Gastrocnemius medialis (tissue), 4 donors: ENCODE measurements around the gene CTXND2. TPM values are rescaled to one million over a fixed set of nuclear protein-coding genes. Genes with fewer than 3 reads are reported as not detected.
A peak's percentile ranks its signal among the peaks of the same experiment; 100 is the strongest.

Experiments
- ATAC-seq, 2 donors: fragments of 150-250 bp; one replicate each; pipeline ENCODE4 v1.9.1; 2016
- DNase-seq, 2 donors: peaks; one replicate each; pipeline ENCODE4 v3.0.0-alpha.2; 2019
- H3K27ac ChIP-seq, 4 donors: fragments of 200-600 bp; sonication (generic); 1 replicate in 1 of 4; 2 replicates in 3 of 4; pipeline ENCODE4 v1.5.1; 2016 to 2018; ENCODE audit warnings: mild to moderate bottlenecking in 2 of 4, moderate library complexity in 1 of 4
- H3K27me3 ChIP-seq, 3 donors: fragments of 200-600 bp; sonication (generic) in 2 of 3; 1 replicate in 1 of 3; 2 replicates in 2 of 3; pipeline versions ENCODE4 v1.5.1 to v1.6.0; 2016 to 2019; ENCODE audit warnings: mild to moderate bottlenecking in 1 of 3, moderate library complexity in 1 of 3
- H3K36me3 ChIP-seq, 2 donors: fragments of 200-600 bp; sonication (generic) in 1 of 2; one replicate each; pipeline ENCODE4 v1.5.1; 2017 to 2018
- H3K4me1 ChIP-seq, 2 donors: fragments of 200-600 bp; sonication (generic) in 1 of 2; one replicate each; pipeline ENCODE4 v1.5.1; 2016 to 2017; ENCODE audit warnings: mild to moderate bottlenecking in 2 of 2
- H3K4me3 ChIP-seq, 4 donors: fragments of 200-600 bp; sonication (generic) in 3 of 4; 1 replicate in 1 of 4; 2 replicates in 3 of 4; pipeline ENCODE4 v1.5.1; 2016 to 2019; ENCODE audit warnings: mild to moderate bottlenecking in 2 of 4
- H3K9me3 ChIP-seq, 3 donors: fragments of 200-600 bp; sonication (generic) in 2 of 3; 1 replicate in 1 of 3; 2 replicates in 2 of 3; pipeline ENCODE4 v1.5.1; 2016 to 2019
- CTCF ChIP-seq, 5 experiments: fragments of 450-650 bp in 3 of 5; fragments of 200-600 bp in 2 of 5; sonication (generic) in 2 of 5; IDR thresholded peaks in 4 of 5; conservative IDR thresholded peaks in 1 of 5; 1 replicate in 4 of 5; 2 replicates in 1 of 5; pipeline ENCODE4 v1.5.1; 2016 to 2019; ENCODE audit warnings: antibody characterized with exemption in 5 of 5, mild to moderate bottlenecking in 3 of 5, moderate library complexity in 3 of 5
- POLR2A ChIP-seq, 2 donors: fragments of 450-650 bp; IDR thresholded peaks; one replicate each; pipeline ENCODE4 v1.6.1; 2017; ENCODE audit warnings: antibody characterized with exemption in 2 of 2, mild to moderate bottlenecking in 2 of 2, moderate library complexity in 2 of 2
- in situ Hi-C, 4 donors: fragments of 200-750 bp; cut with MboI; loops; one replicate each; pipeline versions ENCODE4 v1.15.0 to v1.8.0; 2017; ENCODE audit warnings: low sequenced_read_pairs in 4 of 4
- intact Hi-C: fragments of 100-400 bp; cut with DNase I; formaldehyde crosslinking; loops from one replicate; pipeline ENCODE4 v1.15.1; 2023; ENCODE audit warnings: low total_unique reads
- total RNA-seq, 4 donors: library from RNA; depleted of rRNA; stranded (reverse); fragments of >200 nt; gene quantifications; one replicate each; pipeline versions ENCODE4 v1.1.0 to v1.2.3, GENCODE V29; 2016

CTXND2 gene
- total RNA-seq, 4 donors from 2014 or later = not detected

DNA sequence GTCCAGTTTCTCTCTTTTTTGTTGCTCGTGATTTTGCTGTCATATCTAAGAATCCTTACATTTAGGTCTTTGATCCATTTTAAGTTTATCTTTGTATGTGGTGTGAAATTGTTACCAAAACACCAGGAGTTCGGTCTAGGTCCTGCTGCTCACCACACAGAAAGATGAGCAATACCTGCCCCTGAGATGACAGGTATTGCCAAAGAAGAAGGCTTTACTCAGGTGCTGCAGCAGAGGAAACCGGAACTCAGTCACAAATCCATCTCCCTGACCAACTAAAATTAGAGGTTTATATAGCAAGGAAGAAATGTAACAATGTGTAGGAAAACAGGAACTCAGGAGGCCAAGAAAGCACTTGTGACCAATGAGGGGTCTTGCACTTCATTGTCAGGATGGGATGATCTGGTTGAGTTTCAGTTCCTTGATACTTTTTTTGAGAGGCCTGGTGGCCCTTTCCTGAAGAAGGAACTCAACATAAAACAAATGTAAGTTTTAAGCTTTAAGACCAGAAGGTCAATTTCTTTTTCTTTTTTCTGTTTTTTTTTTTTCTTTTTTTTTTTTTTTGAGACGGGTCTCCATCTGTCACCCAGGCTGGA lies 22.7 kb downstream of the CTXND2 start:
- Histone ChIP-seq H3K27ac (no peak overlapping the region), H3K27me3 (no peaks in the 10 kb centered on the region), H3K9me3 (no peaks in the 10 kb centered on the region), H3K4me3 (no peak overlapping the region), H3K4me1 (no peaks in the 10 kb centered on the region), H3K36me3 (no peaks in the 10 kb centered on the region)
- in situ Hi-C loops (no loop called here), intact Hi-C loops (no loop called here)
- DNase-seq = no peak
- TF ChIP-seq POLR2A (IDR thresholded peaks at IDR 0.05) (no peak), CTCF (IDR thresholded peaks at IDR 0.05 in 4 of 5, conservative IDR thresholded peaks at IDR 0.05 in 1 of 5) (no peak)
- ATAC-seq = no peak

GRCh38 chr1:150912623-150913022 lies 25.7 kb downstream of the CTXND2 start:
- intact Hi-C loops = no loop called here
- Histone ChIP-seq H3K4me3 (no peak overlapping the region), H3K36me3 (no peaks in the 10 kb centered on the region), H3K27ac (no peak overlapping the region), H3K4me1 (no peaks in the 10 kb centered on the region), H3K27me3 (no peaks in the 10 kb centered on the region), H3K9me3 (no peaks in the 10 kb centered on the region)
- TF ChIP-seq POLR2A (IDR thresholded peaks at IDR 0.05) = no peak
- no peak for TF ChIP-seq CTCF (IDR thresholded peaks at IDR 0.05 in 4 of 5, conservative IDR thresholded peaks at IDR 0.05 in 1 of 5)
- ATAC-seq (no peak), DNase-seq (no peak)
- in situ Hi-C loops = no loop called here

- no peaks in the 10 kb centered on the region for H3K9me3 ChIP-seq
- H3K4me1 ChIP-seq = no peaks in the 10 kb centered on the region
- intact Hi-C loops (no loop called here), in situ Hi-C loops (no loop called here)
- DNase-seq = no peak
- no peaks in the 10 kb centered on the region for H3K36me3 ChIP-seq
- H3K4me3 ChIP-seq = no peak overlapping the region
- H3K27me3 ChIP-seq = no peaks in the 10 kb centered on the region
- ATAC-seq = no peak
- TF ChIP-seq CTCF (IDR thresholded peaks at IDR 0.05 in 4 of 5, conservative IDR thresholded peaks at IDR 0.05 in 1 of 5) (no peak), POLR2A (IDR thresholded peaks at IDR 0.05) (no peak)
- no peak overlapping the region for H3K27ac ChIP-seq
Measured at GRCh38 chr1:150917387-150917786, 30.5 kb downstream of the CTXND2 start.

GRCh38 chr1:150922519-150922975 lies 35.6 kb downstream of the CTXND2 start:
- in situ Hi-C loops = loop anchor here in 1 of 4 donors (10.0 kb wide), 1 partner anchor 48 kb away; the partner anchor contains the start of gene ARNT
- H3K27ac ChIP-seq = peak overlapping the region; percentile 3 to 54 (median 28)
- intact Hi-C loops = loop anchor here (1.0 to 10.0 kb wide), 2 partner anchors 27 to 558 kb away; partner anchors contain the start of gene RPRD2
- peak; percentile 52 to 69 for DNase-seq
- H3K4me3 ChIP-seq = no peak overlapping the region
- H3K36me3 ChIP-seq = peaks cover 0 to 3% of the 10 kb centered on the region in 2 donors
- H3K4me1 ChIP-seq = peaks cover 6 to 10% of the 10 kb centered on the region in 2 donors
- TF ChIP-seq CTCF (IDR thresholded peaks at IDR 0.05 in 4 of 5, conservative IDR thresholded peaks at IDR 0.05 in 1 of 5) (peak; percentile 49 to 73 (median 69)), POLR2A (IDR thresholded peaks at IDR 0.05) (no peak)
- no peaks in the 10 kb centered on the region for H3K27me3 ChIP-seq
- H3K9me3 ChIP-seq = no peaks in the 10 kb centered on the region
- peak; percentile 49 to 63 for ATAC-seq
